ENCODE measurements around the gene FOXP1.

The FOXP1 gene

DNA sequence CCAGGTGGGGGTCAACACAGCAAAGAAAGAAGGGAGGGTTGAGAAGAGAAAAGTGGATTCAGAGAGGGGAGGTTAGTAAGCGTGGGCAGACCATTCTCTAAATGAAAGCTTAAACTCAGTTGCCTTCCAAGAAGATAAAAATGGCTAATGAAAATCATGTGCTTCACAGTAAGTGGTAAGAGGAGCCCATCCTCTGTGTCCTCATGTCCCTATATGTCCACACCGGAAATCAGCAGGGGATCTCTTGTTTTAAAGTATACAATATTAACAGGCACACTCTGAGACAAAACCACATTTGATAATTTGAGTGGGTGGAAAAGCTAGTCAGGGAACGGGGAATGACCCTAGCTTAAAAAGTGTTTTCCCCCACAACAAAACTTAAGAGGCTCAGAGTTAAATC, 4.4 kb upstream of the FOXP1 start:
- in situ Hi-C loops (cut with MboI; ENCODE audit: low sequenced_read_pairs), result no loop called here

DNA sequence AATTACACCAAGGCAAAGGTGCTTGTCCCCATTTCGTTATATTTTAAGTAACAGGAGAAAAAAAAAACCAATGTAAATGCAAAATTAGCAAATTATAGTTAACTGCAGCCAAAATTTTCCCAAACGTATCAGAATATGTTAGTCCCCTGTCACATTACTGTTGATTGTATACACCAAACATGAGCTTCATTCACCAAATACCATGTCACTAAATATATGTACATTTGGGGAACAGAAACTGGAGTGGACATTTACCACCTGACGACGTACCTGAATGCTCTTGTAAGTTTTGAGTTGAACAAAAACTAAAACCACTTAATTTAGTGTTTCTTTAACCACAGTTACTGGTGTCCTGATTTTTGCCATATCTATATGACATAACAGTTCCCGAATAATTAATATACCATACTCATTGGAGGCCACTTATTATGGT, 3.3 kb upstream of the FOXP1 start:
- in situ Hi-C loops (cut with MboI; ENCODE audit: low sequenced_read_pairs), result no loop called here

DNA sequence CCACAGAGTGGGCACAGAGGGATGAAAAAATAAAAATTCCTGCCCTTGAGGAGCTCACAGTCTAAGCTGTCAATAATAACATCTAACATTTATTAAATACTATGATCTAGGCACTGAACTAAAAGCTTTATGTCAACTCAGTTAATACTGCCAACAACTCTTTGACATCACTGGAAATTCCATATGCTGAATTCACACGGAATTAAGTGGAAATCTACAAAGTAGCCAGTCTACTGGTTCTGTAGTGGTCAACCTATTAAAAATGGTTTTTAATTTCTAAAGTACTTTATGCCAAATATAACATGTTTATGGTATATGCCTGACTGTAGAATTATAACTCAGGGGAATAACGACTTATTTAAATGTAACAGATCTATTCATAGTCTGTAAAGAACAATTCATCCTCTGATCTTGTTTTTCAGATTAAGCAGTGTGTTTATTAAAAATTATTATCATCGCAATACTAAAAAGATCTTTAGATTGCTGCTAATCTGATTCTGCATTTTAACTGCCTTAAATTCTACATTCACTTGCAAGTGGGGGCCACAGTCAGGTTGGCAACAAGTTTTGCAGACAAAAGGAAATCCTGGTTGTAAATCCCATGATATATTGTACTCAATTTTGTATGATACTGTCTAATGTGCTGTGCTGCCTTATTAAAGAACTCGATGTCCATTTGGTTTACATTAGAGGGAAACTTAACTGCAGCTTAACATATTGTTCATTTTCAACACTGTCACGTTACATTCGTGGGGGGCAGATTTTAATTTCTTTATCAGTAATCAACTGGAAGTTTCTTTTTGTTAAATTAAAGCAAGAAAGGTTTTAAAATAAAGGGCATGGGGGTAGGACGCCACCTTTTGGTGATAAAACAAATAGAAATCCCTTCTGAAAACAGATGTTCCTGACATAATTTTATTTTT, 2.6 kb upstream of the FOXP1 start:
- in situ Hi-C loops (cut with MboI; ENCODE audit: low sequenced_read_pairs), result no loop called here

DNA sequence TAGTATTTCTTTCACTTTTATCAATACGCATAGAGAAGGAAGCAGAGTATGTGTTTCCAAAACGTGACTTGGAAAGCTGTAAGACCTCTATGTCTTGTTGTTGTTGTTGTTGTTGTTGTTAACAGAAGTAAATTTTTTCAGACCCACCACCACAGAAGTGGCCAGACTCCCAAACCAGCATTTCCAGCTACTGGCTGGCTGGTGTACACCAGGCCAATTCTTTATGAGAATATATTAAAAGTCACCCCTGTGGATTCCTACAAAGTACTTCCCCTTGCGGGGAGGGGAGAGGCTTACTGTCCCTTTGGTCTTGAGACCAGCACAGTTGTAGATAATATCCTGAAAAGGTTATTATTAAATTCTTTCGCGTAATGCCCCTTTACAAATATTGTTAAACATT, 1.6 kb upstream of the FOXP1 start:
- in situ Hi-C loops (cut with MboI; ENCODE audit: low sequenced_read_pairs), result no loop called here

DNA sequence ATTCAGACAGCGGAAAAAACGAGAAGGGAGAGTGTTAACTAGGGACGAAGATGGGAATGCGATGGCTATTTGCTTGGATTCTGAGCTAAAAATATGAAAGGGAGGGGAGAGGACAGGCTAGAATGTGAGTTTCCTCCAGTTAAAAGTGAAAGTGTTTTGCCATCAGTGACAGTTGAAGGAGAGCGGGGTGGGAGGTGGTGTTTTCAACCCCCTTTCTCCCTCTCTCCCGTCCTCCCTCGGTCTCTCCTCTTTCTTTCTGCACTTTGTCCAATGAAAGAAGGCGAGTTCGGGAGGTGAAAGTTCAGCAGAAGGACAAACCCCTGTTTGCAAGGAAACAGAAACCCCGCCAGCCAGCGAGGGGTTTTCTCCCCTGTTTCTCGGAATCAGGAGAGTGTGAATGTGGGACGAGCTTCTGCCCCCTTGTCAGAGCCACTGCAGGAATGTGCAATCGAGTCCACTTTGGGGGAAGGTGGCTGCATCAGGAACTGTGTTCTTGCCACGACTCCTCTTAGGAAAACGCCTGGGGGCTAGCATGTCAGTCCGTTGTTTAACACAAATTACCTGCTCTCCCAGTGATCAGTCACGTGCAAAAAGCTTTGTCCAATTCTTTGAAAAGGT, 975 bp upstream of the FOXP1 start:
- in situ Hi-C loops (cut with MboI; ENCODE audit: low sequenced_read_pairs), result no loop called here

DNA sequence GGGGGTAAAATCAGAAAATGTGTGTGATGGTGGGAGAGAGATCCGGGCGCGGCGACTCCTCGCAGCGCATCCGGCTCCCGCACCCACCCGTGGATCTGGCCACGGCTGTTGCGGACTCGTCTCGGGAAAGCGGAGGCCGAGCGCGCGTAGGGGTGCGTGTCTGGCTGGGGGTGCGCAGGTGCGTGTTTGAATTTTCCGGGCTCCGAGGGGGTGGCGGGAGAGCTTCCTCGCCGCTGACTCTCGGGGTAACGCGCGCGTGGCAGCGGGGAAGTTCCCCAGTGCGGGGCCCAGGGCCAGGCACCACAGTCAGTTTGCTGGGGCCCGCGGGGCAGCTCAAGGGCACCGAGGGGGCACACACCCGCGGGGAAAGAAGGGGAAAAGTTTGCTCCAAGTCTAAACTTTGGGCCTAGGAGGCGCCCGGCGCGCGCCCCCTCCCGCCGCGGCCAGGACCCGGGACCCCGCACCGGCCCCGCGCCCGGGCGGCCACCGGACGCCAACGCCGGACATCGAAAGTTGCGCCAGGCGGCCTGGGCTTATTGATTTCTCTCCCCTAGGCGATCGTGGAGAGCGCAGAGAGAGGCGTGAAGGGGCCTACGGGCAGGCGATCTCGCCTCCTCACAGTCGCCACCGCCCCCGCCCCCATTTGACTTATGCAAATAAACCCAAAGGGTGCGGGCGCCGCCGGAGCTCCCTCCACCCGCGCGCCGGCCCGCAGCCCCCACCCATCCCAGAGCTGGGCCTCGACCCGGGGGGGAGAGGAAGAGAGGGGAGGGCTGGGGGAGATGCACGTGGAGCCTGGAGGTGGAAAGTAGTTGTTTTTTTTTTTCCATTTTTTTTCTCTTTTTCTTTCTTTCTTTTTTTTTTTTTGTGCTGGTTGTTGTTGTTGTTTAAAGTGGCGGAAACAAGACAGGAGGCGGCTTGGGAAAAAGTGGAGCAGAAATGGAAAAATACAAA, 639 bp downstream of the FOXP1 start:
- in situ Hi-C loops (cut with MboI; ENCODE audit: low sequenced_read_pairs), result no loop called here

DNA sequence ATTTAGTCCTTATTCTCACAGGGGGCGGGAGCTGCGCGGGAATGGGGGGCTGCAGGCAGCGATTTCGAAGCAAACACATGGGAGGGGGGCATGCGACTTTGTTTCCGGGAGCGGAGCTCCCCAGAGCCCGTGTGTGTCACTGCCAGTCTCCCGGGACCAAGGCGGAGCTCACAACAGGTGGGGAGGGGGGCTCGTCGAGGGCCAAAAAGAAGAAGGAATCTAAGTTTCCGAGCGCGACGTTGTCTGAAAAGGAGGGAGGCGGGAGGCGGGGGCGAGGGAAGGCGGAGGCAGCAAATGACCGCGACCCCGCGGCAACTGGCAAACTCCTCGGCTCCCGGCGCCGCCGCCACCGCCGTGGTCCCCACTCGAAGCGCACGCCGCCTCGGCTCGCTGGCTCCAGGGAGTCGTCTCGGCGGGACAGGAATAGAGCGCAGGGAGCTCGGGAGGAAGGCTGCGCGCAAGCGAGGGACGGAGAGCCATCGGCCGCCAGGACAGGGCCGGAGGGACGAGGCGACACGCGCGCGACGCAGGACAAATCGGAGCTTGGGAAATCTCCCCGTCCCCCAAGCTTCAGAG, 1.4 kb downstream of the FOXP1 start:
- in situ Hi-C loops (cut with MboI; ENCODE audit: low sequenced_read_pairs), result no loop called here

DNA sequence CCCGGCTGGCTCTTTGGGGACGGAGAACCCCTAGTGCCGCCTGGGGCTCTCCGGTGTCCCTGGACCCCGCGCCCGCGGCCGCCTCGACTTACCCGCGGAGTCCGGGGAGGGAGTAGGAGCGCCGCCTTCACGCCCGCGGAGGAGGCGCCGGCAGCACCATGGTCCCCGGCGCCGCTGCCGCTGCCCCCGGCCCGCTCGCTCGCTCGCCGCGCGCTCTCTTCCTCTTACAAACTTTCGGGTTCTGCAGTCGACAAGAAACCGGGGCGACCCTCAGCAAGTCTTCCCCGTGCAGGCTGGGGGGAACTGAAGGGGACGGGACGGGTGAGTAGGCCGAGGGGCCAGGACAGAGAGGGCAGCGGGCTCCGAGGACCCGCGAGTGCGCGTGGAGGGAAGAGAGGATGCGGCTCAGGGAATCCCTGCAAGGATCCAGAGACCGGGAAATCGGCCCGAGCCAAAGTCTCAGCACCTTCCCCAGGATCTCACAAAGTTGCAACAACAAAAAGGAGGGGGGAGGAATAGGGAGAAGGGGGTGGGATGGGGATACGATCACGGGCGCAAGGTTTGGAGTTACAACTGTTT, 2.0 kb downstream of the FOXP1 start:
- in situ Hi-C loops (cut with MboI; ENCODE audit: low sequenced_read_pairs), result no loop called here

DNA sequence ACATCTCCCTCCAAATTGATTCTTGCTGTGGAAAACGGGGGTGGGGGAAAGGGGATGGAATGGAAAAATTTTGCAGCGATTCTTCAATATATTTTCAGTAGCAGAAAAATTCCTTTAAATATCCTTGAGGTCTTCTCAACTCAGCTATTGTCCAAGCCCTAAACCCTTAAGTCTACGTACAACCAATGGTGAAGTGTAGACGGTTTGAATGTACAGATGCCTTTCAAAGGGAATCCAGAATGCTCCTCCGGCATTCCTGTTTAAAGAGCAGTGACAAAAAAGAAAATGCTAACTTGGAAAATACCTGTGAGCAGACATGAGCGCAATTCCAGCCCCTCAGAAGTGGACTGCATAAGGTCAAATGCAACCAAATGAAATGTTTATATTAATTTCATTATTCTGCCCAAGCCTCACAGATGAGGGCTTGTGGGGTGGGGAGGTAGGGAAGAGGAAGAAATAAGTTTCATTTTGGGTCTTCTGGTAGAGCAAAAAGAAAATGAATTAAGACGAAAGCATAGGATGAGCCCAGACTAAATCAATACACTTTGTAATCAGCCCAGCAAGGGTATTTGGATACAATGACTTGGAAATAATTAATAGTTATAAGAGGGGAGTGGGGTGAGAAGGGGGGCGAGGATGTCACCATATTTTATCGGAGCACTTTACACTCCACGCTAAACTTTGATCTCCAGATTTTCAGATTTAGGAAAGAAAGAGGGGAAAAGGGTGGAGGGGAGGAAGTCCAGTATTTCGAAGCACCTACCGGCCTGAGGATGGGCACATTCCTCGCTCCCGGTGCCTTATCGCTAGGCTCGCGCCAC, 2.7 kb downstream of the FOXP1 start:
- in situ Hi-C loops (cut with MboI; ENCODE audit: low sequenced_read_pairs), result no loop called here

DNA sequence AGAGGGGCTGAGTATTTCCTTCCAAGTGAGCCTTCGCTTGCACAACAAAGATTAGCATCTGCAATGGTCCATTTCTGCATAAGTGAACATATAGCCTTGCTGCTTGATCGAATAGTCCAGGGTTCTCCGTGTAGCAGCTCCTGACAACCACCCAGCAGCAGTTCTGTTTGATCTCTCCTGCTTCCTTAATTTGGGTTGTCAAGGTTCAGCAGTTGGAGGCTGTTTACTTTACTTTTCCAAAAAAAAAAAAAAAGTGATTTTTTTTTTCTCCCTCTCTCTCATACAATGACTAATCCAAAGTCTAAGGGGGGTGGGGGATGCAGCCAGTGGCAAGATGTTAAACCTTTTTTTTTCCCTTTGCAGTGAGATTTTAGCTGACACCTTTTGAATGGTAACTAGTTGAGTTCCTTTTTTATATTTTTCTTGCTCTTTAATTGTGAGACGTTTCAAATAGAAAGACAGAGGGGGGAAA, 3.6 kb downstream of the FOXP1 start:
- in situ Hi-C loops (cut with MboI; ENCODE audit: low sequenced_read_pairs), result no loop called here

DNA sequence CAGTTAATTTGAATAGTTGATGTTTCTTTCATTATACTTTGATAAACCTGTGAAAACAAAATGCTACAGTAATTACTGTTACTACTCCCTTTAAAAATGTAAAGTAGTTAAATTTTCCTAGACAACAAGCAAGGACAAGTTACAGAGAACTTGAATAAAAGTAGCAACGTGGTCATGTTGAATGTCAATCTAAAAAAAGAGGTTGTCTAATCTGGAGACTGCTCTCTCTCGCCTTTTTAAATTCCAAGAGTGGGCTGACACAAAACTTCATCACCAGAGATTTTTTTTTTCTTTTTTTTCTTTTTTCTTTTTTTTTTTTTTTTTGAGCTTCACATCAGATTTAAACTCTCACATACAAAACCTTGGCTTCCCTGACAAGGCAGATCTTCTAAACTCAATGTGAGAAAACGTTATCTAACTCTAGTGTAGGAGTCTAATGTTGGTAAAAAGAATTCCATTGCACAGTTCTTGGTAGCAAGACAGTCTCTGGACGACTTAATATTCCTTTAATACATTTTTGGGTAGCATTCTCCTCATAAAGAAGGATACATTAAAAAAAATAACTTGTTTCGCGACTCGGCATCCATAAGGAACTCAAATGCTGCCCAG, 4.1 kb downstream of the FOXP1 start:
- in situ Hi-C loops (cut with MboI; ENCODE audit: low sequenced_read_pairs), result no loop called here

DNA sequence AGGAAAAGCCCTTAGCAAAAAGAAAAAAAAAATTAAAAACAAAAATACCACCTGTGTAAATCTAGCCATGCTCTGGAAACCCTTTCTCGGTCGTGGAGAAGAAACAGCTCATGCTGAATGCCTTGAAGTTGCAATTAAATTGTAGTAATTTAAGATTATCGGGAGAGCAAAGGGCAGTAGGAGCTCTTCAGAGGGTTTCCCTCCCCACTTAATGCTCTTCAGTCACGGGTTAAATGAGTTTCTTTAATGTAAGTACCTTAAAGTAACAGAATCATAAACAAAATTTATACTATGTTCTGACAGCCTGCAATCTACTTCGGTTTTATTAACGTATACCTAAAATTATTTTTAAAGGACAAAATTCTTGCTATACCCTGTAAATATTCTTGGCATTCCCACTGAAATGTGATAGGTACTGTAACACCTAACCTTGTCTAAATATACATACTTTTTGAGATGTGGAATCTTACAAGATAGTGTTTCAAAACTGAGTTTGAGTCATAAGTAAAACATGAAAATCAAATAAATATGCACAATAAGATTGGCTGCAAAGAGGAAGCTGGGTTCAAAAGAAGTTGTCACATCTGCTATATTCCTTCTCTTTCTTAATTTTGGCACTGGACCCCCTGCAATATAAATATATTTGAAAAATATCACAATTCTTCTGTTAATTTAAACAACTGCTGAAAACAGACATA, 5.3 kb downstream of the FOXP1 start:
- in situ Hi-C loops (cut with MboI; ENCODE audit: low sequenced_read_pairs), result no loop called here

DNA sequence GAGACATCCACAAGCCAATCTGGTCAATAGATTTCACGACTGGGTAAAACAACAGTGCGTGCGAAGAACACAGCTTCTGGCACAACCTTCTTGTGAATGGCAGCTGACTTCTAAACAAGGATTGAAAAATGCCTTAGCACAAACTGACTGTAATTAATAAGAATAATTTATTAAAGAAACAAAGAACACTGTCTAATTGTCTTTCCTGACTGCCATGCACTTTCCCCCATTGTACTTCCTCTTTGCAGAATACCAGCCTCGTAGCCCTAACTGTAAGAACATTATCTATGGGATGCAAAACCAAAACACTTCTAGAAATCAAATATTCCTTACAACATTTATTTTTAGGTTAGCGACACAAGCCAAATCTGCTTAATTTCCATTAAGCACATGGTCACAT, 6.5 kb downstream of the FOXP1 start:
- in situ Hi-C loops (cut with MboI; ENCODE audit: low sequenced_read_pairs), result no loop called here

DNA sequence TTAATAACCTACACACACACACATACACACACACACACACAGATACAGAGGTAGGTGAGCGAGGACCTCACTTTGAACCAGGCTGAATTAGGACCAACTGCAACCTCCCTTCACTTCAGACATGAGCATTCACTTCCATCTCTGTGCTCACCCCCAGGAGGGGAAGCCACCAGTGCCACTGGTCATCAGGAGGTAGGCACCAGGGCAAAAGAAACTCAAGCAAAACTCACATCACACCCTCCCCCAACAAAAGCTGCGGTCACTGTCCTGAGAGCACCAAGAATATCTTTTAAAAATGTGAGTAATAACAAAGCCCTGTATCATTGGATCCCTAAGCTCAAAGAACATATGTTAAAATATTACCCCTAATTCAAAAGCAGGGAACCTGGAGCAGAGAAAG, 8.1 kb downstream of the FOXP1 start:
- in situ Hi-C loops (cut with MboI; ENCODE audit: low sequenced_read_pairs), result no loop called here

DNA sequence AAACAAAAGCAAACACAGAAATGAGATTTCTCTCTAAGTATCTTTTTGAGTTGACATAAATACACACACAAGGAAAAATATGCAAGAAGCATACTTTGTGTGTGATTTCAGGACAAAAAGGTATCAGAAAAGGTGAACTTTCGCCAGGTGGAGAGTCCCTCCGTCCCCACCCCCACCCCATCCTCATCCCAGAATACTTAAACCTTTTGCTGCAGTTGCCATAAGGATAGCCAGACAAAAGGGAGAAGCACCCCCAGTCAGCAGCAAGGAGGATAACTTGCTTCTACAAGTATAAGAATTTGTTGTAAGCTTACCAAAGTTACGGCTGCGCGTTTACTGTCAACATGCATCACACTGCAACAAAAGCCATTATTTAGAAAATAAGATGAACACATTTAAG, 10.3 kb downstream of the FOXP1 start:
- in situ Hi-C loops (cut with MboI; ENCODE audit: low sequenced_read_pairs), result no loop called here

DNA sequence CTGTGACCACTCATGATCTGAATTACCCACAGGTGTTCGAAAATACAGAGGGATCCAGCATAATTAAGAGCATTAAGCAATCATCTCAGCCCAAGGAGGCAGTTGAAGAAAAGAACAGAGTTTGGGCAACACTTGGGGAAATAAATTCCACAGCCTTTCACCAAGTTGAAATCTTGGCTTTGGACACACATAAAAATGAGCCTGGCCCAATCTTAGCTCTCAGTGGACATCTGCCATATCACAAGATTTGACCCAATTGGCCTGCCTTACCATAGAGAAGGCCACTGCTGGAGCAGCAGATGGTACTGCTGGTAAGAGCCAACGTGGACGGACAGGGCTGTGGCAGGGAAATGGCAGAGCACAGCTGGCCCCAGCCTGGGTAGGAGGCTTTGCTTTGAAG, 13.0 kb downstream of the FOXP1 start:
- in situ Hi-C loops (cut with MboI; ENCODE audit: low sequenced_read_pairs), result no loop called here

DNA sequence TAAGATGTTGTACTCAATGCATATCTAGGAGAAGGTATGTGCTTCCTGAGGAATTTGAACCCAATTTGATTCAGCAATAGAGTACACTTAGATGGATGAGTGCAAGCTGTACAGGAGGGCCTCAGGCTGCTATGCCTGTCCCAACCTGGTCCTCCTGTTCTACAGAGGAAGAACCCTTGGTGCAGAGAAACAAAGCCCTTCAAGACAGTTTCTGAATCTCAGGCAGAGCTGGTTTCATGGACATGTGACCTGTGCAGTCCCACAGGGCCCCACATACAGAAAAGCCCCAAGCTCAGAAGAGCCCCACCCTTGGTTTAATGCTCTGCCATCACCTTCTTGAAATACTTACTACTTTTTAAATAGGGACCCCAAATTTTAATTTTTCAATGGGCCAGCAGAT, 15.3 kb downstream of the FOXP1 start:
- in situ Hi-C loops (cut with MboI; ENCODE audit: low sequenced_read_pairs), result no loop called here

DNA sequence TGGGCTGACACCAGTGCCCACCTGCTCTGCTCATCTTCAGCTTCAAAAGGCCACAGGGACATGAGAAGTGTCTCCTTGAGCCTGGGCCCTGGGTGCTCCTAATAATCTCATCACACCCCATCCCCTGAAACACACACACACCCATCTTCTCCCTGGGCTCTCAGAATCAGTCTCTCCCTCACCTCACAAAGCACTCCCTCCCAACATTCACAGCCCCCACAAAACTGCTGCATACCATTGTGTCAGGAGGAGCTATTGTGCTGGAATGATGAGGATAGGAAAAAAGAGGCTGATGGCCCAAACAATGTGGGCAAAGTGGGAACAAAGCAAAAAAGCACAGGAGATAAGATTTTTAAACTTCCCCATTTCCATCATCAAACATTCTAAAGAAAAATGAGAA, 16.8 kb downstream of the FOXP1 start:
- in situ Hi-C loops (cut with MboI; ENCODE audit: low sequenced_read_pairs), result no loop called here

DNA sequence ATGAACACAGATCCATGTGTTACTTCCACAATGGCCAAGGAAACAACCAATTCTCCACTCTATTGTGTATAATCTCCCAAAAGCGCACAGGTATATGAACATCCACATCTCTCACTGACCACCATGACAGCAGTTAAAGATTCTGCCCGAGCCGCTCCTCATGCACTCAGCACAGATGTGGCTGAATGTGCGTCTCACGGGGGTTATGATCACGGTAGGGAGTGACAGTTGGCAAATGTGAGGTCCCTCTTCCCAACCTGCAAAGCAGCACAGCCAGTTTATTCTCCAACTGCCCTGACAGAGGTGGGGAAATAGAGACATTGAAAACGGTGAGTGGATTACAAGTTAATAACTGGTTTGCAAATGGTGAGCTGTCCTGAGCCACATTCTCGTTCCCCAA, 17.6 kb downstream of the FOXP1 start:
- in situ Hi-C loops (cut with MboI; ENCODE audit: low sequenced_read_pairs), result no loop called here
